GM19468 (cell line): ENCODE data around the gene RNF208.
"Not testable (repeated sequence)": the region's sequence is repeated elsewhere in the genome, so short reads cannot be mapped to it uniquely, and the experiment has no call there.

Experiments used
- ATAC-seq: cut with Tn5 transposase; IDR thresholded peaks from one replicate; pipeline ENCODE4 v1.9.1; 2021; ENCODE audit warnings: mild to moderate bottlenecking, moderate library complexity, moderate number of reproducible peaks; ENCODE audit not compliant: unreplicated experiment; ENCODE audit errors: extremely low read depth

RNF208 gene

GRCh38 chr9:137253717-137254623 is 31.9 kb upstream of the RNF208 start:
- ATAC-seq: no peak

- ATAC-seq: no peak
Measured at GRCh38 chr9:137252555-137253506, 30.8 kb upstream of the RNF208 start.

- no peak for ATAC-seq
Measured at GRCh38 chr9:137251490-137252268, 29.6 kb upstream of the RNF208 start.

- ATAC-seq: no peak
Measured at GRCh38 chr9:137251194-137251461, 29.1 kb upstream of the RNF208 start, which contains the start of gene STPG3. TSS of gene STPG3 (plus strand) at chr9:137251286. CDS start at chr9:137251287, 1 bp downstream.

- ATAC-seq: no peak
Measured at GRCh38 chr9:137250329-137251193, 28.5 kb upstream of the RNF208 start.

- no peak for ATAC-seq
Measured at GRCh38 chr9:137247916-137248175, 25.8 kb upstream of the RNF208 start.

GRCh38 chr9:137247135-137247915 is 25.3 kb upstream of the RNF208 start:
- no peak for ATAC-seq

GRCh38 chr9:137245450-137246421 is 23.7 kb upstream of the RNF208 start:
- ATAC-seq: no peak

GRCh38 chr9:137244486-137245449 is 22.7 kb upstream of the RNF208 start:
- no peak for ATAC-seq

- ATAC-seq: no peak
Measured at GRCh38 chr9:137243626-137244485, 21.8 kb upstream of the RNF208 start.

GRCh38 chr9:137243266-137243625 is 21.2 kb upstream of the RNF208 start:
- not testable (repeated sequence) for ATAC-seq

- ATAC-seq: no peak
Measured at GRCh38 chr9:137242269-137243203, 20.5 kb upstream of the RNF208 start.

- peak; percentile 0 for ATAC-seq
Measured at GRCh38 chr9:137241490-137242268, 19.6 kb upstream of the RNF208 start.
